Panc1 (cell line): ENCODE data around the gene DDX46. TPM values are rescaled to one million over a fixed set of nuclear protein-coding genes. Genes with fewer than 3 reads are reported as not detected.

Experiments used
- ATAC-seq: fragments of 200-7000 bp; cut with Tn5 transposase; 2 replicates; pipeline ENCODE4 v1.9.1; 2020; ENCODE audit warnings: mild to moderate bottlenecking, moderate library complexity
- BruUV-seq: library from RNA; stranded (reverse); fragments of 400-500 nt; replicated peaks from 2 replicates; lab custom pipeline; 2021; lab: Mats Ljungman, UMichigan
- CTCF ChIA-PET: fragments of 300-600 bp; sonication (Branson Sonifier 250); formaldehyde crosslinking; loops from one replicate; lab custom pipeline; 2022; ENCODE audit warnings: antibody characterized with exemption; lab: Charles Lee
- POLR2A ChIA-PET: fragments of 300-600 bp; sonication (Branson Sonifier 250); formaldehyde crosslinking; loops from one replicate; lab custom pipeline; 2022; ENCODE audit warnings: antibody characterized with exemption; lab: Charles Lee
- DNase-seq: peaks from one replicate; pipeline ENCODE4 v3.0.0-alpha.2; 2010; ENCODE audit warnings: low read depth, low spot score
- H3K27ac ChIP-seq: 2 replicates; pipeline ENCODE4 v1.5.1; 2011; ENCODE audit warnings: mild to moderate bottlenecking, low read length, inconsistent platforms
- H3K27me3 ChIP-seq: fragments of 200-500 bp; sonication (Bioruptor generic); 2 replicates; pipeline ENCODE4 v1.6.0; 2014; ENCODE audit warnings: low read length, inconsistent platforms; ENCODE audit not compliant: control insufficient read depth, insufficient read depth
- H3K36me3 ChIP-seq: fragments of 200-500 bp; sonication (Bioruptor generic); 2 replicates; pipeline ENCODE4 v1.5.1; 2014; ENCODE audit warnings: inconsistent platforms, mild to moderate bottlenecking, low read length, moderate library complexity; ENCODE audit not compliant: control insufficient read depth, insufficient read depth
- H3K4me1 ChIP-seq: 2 replicates; pipeline ENCODE4 v1.5.1; 2011; ENCODE audit warnings: inconsistent platforms, mild to moderate bottlenecking, low read length, moderate library complexity; ENCODE audit not compliant: control insufficient read depth, insufficient read depth
- H3K4me3 ChIP-seq, 2 experiments: 2 replicates each; pipeline ENCODE4 v1.5.1; 2011 to 2012; ENCODE audit warnings: low read depth in 2 of 2, low read length in 2 of 2, mild to moderate bottlenecking in 2 of 2, inconsistent platforms in 1 of 2, moderate library complexity in 1 of 2
- H3K9me3 ChIP-seq: fragments of 200-500 bp; sonication (Bioruptor generic); 2 replicates; pipeline ENCODE4 v1.5.1; 2014; ENCODE audit warnings: low read depth, mild to moderate bottlenecking, inconsistent platforms, low read length, moderate library complexity; ENCODE audit not compliant: control insufficient read depth, insufficient read depth
- CTCF ChIP-seq: fragments of 450-650 bp; IDR thresholded peaks from 2 replicates; pipeline ENCODE4 v1.5.1; 2017; ENCODE audit warnings: mild to moderate bottlenecking
- POLR2AphosphoS5 ChIP-seq: IDR thresholded peaks from 2 replicates; pipeline ENCODE4 v1.6.1; 2012; ENCODE audit warnings: mild to moderate bottlenecking, low read depth, low read length, moderate library complexity
- SIN3A ChIP-seq: IDR thresholded peaks from 2 replicates; pipeline ENCODE4 v1.6.1; 2012; ENCODE audit warnings: low read depth, mild to moderate bottlenecking, low read length, moderate library complexity, borderline replicate concordance; ENCODE audit not compliant: insufficient read depth
- TCF7L2 ChIP-seq: IDR thresholded peaks from 2 replicates; pipeline ENCODE4 v1.6.1; 2011; ENCODE audit warnings: mild to moderate bottlenecking, low read depth, low read length, inconsistent platforms
- in situ Hi-C: cut with HindIII; loops from 2 replicates; pipeline ENCODE4 v1.10.0; 2016; ENCODE audit warnings: low sequenced_read_pairs, low pct_unique_long_range_greater_than_20kb
- intact Hi-C: fragments of 100-400 bp; cut with micrococcal nuclease; formaldehyde crosslinking; loops from one replicate; pipeline ENCODE4 v1.10.0; 2022; ENCODE audit not compliant: unreplicated experiment
- total RNA-seq: library from RNA; stranded (reverse); gene quantifications from one replicate; pipeline ENCODE4 v1.2.1, GENCODE V29; 2021; ENCODE audit not compliant: unreplicated experiment
- TF ChIP-seq, protein P1 (sequence below), 2 experiments: IDR thresholded peaks; 2 replicates each; pipeline ENCODE4 v1.6.1; 2011 to 2012; ENCODE audit warnings: low read depth in 2 of 2, control low read depth in 1 of 2, low read length in 1 of 2, mild to moderate bottlenecking in 1 of 2, moderate library complexity in 1 of 2; ENCODE audit not compliant: insufficient read depth in 1 of 2

The DDX46 gene
- total RNA-seq, 1 experiment from 2014 or later: 90.8 TPM

- no peak overlapping the region for H3K27ac ChIP-seq
- no peaks in the 10 kb centered on the region for H3K27me3 ChIP-seq
- no peaks in the 10 kb centered on the region for H3K9me3 ChIP-seq
- in situ Hi-C loops (no loop called here), intact Hi-C loops (no loop called here)
- no peak for DNase-seq
- ATAC-seq: no peak
- no peak overlapping the region for H3K4me3 ChIP-seq
- H3K4me1 ChIP-seq: no peaks in the 10 kb centered on the region
- TF ChIP-seq SIN3A: no peak
- TF ChIP-seq, protein P1, sequence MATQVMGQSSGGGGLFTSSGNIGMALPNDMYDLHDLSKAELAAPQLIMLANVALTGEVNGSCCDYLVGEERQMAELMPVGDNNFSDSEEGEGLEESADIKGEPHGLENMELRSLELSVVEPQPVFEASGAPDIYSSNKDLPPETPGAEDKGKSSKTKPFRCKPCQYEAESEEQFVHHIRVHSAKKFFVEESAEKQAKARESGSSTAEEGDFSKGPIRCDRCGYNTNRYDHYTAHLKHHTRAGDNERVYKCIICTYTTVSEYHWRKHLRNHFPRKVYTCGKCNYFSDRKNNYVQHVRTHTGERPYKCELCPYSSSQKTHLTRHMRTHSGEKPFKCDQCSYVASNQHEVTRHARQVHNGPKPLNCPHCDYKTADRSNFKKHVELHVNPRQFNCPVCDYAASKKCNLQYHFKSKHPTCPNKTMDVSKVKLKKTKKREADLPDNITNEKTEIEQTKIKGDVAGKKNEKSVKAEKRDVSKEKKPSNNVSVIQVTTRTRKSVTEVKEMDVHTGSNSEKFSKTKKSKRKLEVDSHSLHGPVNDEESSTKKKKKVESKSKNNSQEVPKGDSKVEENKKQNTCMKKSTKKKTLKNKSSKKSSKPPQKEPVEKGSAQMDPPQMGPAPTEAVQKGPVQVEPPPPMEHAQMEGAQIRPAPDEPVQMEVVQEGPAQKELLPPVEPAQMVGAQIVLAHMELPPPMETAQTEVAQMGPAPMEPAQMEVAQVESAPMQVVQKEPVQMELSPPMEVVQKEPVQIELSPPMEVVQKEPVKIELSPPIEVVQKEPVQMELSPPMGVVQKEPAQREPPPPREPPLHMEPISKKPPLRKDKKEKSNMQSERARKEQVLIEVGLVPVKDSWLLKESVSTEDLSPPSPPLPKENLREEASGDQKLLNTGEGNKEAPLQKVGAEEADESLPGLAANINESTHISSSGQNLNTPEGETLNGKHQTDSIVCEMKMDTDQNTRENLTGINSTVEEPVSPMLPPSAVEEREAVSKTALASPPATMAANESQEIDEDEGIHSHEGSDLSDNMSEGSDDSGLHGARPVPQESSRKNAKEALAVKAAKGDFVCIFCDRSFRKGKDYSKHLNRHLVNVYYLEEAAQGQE (IDR thresholded peaks at IDR 0.05; ENCODE audit: insufficient read depth in 1 of 2, low read depth in 2 of 2, low read length in 1 of 2): no peak
- TF ChIP-seq POLR2AphosphoS5: no peak
- no peak for TF ChIP-seq TCF7L2
- TF ChIP-seq CTCF: no peak
- CTCF ChIA-PET: interaction anchor here (0.7 kb wide), 1 partner anchor 12 kb away, joined by 5 read pairs; no protein-coding TSS in a partner anchor
- peaks cover 47% of the 10 kb centered on the region for H3K36me3 ChIP-seq
- no TSS peak for BruUV-seq
- POLR2A ChIA-PET: no interaction called here
Measured at GRCh38 chr5:134787692-134788091, 29.1 kb downstream of the DDX46 start.

GRCh38 chr5:134791580-134791979, 33.0 kb downstream of the DDX46 start:
- H3K36me3 ChIP-seq: peaks cover 50% of the 10 kb centered on the region
- ChIA-PET POLR2A (no interaction called here), CTCF (no interaction called here)
- TF ChIP-seq POLR2AphosphoS5: no peak
- no peak for TF ChIP-seq CTCF
- TF ChIP-seq, protein P1 (IDR thresholded peaks at IDR 0.05; ENCODE audit: insufficient read depth in 1 of 2, low read depth in 2 of 2, low read length in 1 of 2): no peak
- no peak for TF ChIP-seq TCF7L2
- no peak for TF ChIP-seq SIN3A
- no peaks in the 10 kb centered on the region for H3K4me1 ChIP-seq
- no peaks in the 10 kb centered on the region for H3K27me3 ChIP-seq
- in situ Hi-C loops (no loop called here), intact Hi-C loops (no loop called here)
- H3K4me3 ChIP-seq: no peak overlapping the region
- DNase-seq (no peak), ATAC-seq (no peak)
- H3K27ac ChIP-seq: no peak overlapping the region
- BruUV-seq: no TSS peak
- H3K9me3 ChIP-seq: no peaks in the 10 kb centered on the region
